Chondrocyte (in vitro differentiated cells): ENCODE measurements around the gene RBKS. TPM values are rescaled to one million over a fixed set of nuclear protein-coding genes. Genes with fewer than 3 reads are reported as not detected.
A peak's percentile ranks its signal among the peaks of the same experiment; 100 is the strongest.

Source experiments
- DNase-seq: peaks from one replicate; pipeline ENCODE4 v3.0.0; 2021; ENCODE audit warnings: mixed read lengths, low spot score
- H3K27ac Mint-ChIP-seq: one replicate; pipeline ENCODE4 v1.8.0; 2021; ENCODE audit warnings: mild to moderate bottlenecking, moderate library complexity, mixed read lengths; ENCODE audit not compliant: unreplicated experiment
- H3K27me3 Mint-ChIP-seq: 2 replicates; pipeline ENCODE4 v1.8.0; 2021; ENCODE audit warnings: low read depth, mixed read lengths
- H3K36me3 Mint-ChIP-seq: 2 replicates; pipeline ENCODE4 v1.8.0; 2021; ENCODE audit warnings: low read depth, mixed read lengths
- H3K4me1 Mint-ChIP-seq: 2 replicates; pipeline ENCODE4 v1.8.0; 2021; ENCODE audit warnings: low read depth, mild to moderate bottlenecking, mixed read lengths
- H3K4me3 Mint-ChIP-seq: one replicate; pipeline ENCODE4 v1.8.0; 2021; ENCODE audit warnings: mild to moderate bottlenecking, moderate library complexity, mixed read lengths; ENCODE audit not compliant: unreplicated experiment
- H3K9me3 Mint-ChIP-seq: 2 replicates; pipeline ENCODE4 v1.8.0; 2021; ENCODE audit warnings: low read depth, mixed read lengths
- CTCF ChIP-seq: fragments of 200-600 bp; sonication (generic); IDR thresholded peaks from 2 replicates; pipeline ENCODE4 v1.5.0; 2021; ENCODE audit warnings: antibody characterized with exemption, mild to moderate bottlenecking, moderate library complexity
- total RNA-seq: library from RNA; stranded (reverse); gene quantifications from 3 replicates; pipeline ENCODE4 v1.2.1, GENCODE V29; 2021

RBKS gene
- total RNA-seq, 1 donor from 2014 or later, result 0.45 TPM

- H3K9me3 Mint-ChIP-seq, result peaks cover 10% of the 10 kb centered on the region
- H3K27ac Mint-ChIP-seq, result peak overlapping the region; percentile 39
- no peaks in the 10 kb centered on the region for H3K27me3 Mint-ChIP-seq
- no peak overlapping the region for H3K4me3 Mint-ChIP-seq
- no peak for DNase-seq
- H3K36me3 Mint-ChIP-seq, result peaks cover 2% of the 10 kb centered on the region
- peaks cover 23% of the 10 kb centered on the region for H3K4me1 Mint-ChIP-seq
- TF ChIP-seq CTCF, result no peak
Observed at GRCh38 chr2:27855476-27855875, 34.7 kb downstream of the RBKS start.

- H3K4me3 Mint-ChIP-seq, result no peak overlapping the region
Observed at GRCh38 chr2:27854229-27854862, 35.8 kb downstream of the RBKS start.

GRCh38 chr2:27852691-27853090 is 37.5 kb downstream of the RBKS start:
- H3K9me3 Mint-ChIP-seq, result peaks cover 5% of the 10 kb centered on the region
- H3K4me3 Mint-ChIP-seq, result no peak overlapping the region
- no peak overlapping the region for H3K27ac Mint-ChIP-seq

More at GRCh38 chr2:27854229-27854862, 35.8 kb downstream of the RBKS start:
- H3K27me3 Mint-ChIP-seq, result no peaks in the 10 kb centered on the region
- H3K9me3 Mint-ChIP-seq, result peaks cover 10% of the 10 kb centered on the region
- H3K36me3 Mint-ChIP-seq, result peaks cover 2% of the 10 kb centered on the region
- H3K27ac Mint-ChIP-seq, result no peak overlapping the region
- DNase-seq, result no peak
- peaks cover 17% of the 10 kb centered on the region for H3K4me1 Mint-ChIP-seq
- TF ChIP-seq CTCF, result no peak

GRCh38 chr2:27849558-27850205 is 40.5 kb downstream of the RBKS start:
- Mint-ChIP-seq H3K4me3 (no peak overlapping the region), H3K36me3 (peaks cover 2% of the 10 kb centered on the region), H3K27me3 (no peaks in the 10 kb centered on the region), H3K4me1 (peaks cover 7% of the 10 kb centered on the region), H3K27ac (no peak overlapping the region), H3K9me3 (no peaks in the 10 kb centered on the region)
- no peak for DNase-seq
- no peak for TF ChIP-seq CTCF

More at GRCh38 chr2:27852691-27853090, 37.5 kb downstream of the RBKS start:
- peaks cover 17% of the 10 kb centered on the region for H3K4me1 Mint-ChIP-seq
- no peak for DNase-seq
- no peak for TF ChIP-seq CTCF
- H3K27me3 Mint-ChIP-seq, result no peaks in the 10 kb centered on the region
- H3K36me3 Mint-ChIP-seq, result peaks cover 2% of the 10 kb centered on the region

GRCh38 chr2:27847333-27847732 is 42.9 kb downstream of the RBKS start:
- Mint-ChIP-seq H3K27me3 (no peaks in the 10 kb centered on the region), H3K4me1 (peaks cover 10% of the 10 kb centered on the region), H3K4me3 (no peak overlapping the region), H3K27ac (no peak overlapping the region), H3K36me3 (peaks cover 2% of the 10 kb centered on the region), H3K9me3 (no peaks in the 10 kb centered on the region)
- no peak for DNase-seq
- TF ChIP-seq CTCF, result no peak
